Measurements from ENCODE around the gene PRKCE. TPM values are rescaled to one million over a fixed set of nuclear protein-coding genes. Genes with fewer than 3 reads are reported as not detected.
"Not testable (repeated sequence)": the region's sequence is repeated elsewhere in the genome, so short reads cannot be mapped to it uniquely, and the experiment has no call there.

PRKCE gene
- total and polyA plus RNA-seq, 2 donors (not counting 3 experiments of a cell fraction or from before 2014, with no cell fraction given): 27.9 to 33.9 TPM

DNA sequence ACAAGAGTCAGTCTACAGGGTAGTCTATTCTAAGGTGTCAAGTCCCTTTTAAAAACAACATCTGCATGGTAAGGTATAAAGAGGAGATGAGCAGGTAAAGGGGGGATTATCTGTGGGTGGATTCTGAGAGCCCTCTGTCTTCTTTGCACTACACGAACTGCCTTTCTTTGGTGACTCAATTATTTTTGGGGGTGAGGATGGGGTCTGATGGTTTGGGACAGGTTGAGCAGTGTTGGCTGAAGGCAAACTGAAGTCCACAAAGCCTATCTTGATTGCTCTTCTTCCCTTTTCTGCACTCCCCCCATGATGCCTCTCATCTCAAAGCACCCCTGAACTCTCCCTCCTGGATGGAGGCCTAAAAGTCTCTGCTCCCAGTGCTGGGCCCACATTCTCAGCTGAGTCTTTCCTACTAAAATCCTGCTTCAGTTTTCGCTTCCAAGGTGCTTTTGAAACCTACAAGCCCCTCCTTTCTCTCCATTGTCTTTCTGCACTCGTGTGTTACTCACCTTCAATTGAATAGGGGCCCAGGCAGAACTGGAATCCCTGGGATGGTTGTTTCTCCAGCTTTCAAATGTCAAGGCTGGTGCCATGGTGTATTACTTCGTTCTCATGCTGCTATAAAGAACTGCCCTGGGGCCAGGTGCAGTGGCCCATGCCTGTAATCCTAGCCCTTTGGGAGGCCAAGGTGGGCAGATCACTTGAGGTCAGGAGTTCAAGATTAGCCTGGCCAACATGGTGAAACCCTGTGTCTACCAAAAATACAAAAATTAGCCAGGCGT, 64.3 kb downstream of the PRKCE start:
- H3K9me3 ChIP-seq (replicated peaks; ENCODE audit: control insufficient read depth, insufficient read depth, low read length): no peaks in the 10 kb centered on the region
- ChIA-PET CTCF (no interaction called here), POLR2A (no interaction called here)
- no peaks in the 10 kb centered on the region for H3K36me3 ChIP-seq (ENCODE audit: control insufficient read depth in 2 of 2, extremely low read depth in 1 of 2, insufficient read depth in 2 of 2, low read length in 2 of 2)
- no peaks in the 10 kb centered on the region for H3K27me3 ChIP-seq (ENCODE audit: control insufficient read depth in 2 of 2, insufficient read depth in 2 of 2, low read length in 2 of 2)
- H3K9me1 ChIP-seq (replicated peaks; ENCODE audit: control insufficient read depth, extremely low read depth, insufficient read depth, low read length): no peaks in the 10 kb centered on the region
- H3K27ac ChIP-seq (ENCODE audit: insufficient read depth, low read depth, low read length): no peak overlapping the region
- FAIRE-seq: no peak
- no peaks in the 10 kb centered on the region for H3K4me1 ChIP-seq (ENCODE audit: control insufficient read depth, extremely low read depth, insufficient read depth, low read length)
- H3K4me3 ChIP-seq (replicated peaks in 1 of 3; ENCODE audit: insufficient read depth in 1 of 3, low read depth in 1 of 3, low read length in 3 of 3): no peak overlapping the region
- no TSS peak for BruUV-seq (replicated peaks)
- no peak for DNase-seq (ENCODE audit: low read depth, low spot score)
- no peak overlapping the region for H2AFZ ChIP-seq (ENCODE audit: low read depth, low read length)
- TF ChIP-seq JUN (IDR thresholded peaks at IDR 0.05; ENCODE audit: borderline replicate concordance, insufficient read depth, insufficient read length, low read depth): no peak
- TF ChIP-seq MAX (IDR thresholded peaks at IDR 0.05; ENCODE audit: insufficient read depth, insufficient read length): no peak
- no peak for TF ChIP-seq EZH2 (IDR thresholded peaks at IDR 0.05; ENCODE audit: borderline replicate concordance, low read depth, low read length, severe bottlenecking)
- no peak for TF ChIP-seq FOS (IDR thresholded peaks at IDR 0.05; ENCODE audit: borderline replicate concordance, insufficient read depth, low read length)
- no peak for TF ChIP-seq POLR2A (IDR thresholded peaks at IDR 0.05; ENCODE audit: low read depth, low read length)
- TF ChIP-seq GATA2 (IDR thresholded peaks at IDR 0.05; ENCODE audit: insufficient read depth, insufficient read length, low read depth, low read length): no peak
- TF ChIP-seq MYC (IDR thresholded peaks at IDR 0.05; ENCODE audit: low read depth, low read length): no peak
- TF ChIP-seq CTCF (IDR thresholded peaks at IDR 0.05; ENCODE audit: extremely low read depth in 1 of 2, insufficient read depth in 1 of 2, low read depth in 1 of 2, low read length in 2 of 2): no peak
- no peak for TF ChIP-seq POLR2AphosphoS5 (IDR thresholded peaks at IDR 0.05; ENCODE audit: insufficient read depth, low read depth, low read length)
- dilution Hi-C loops (cut with MboI; ENCODE audit: extremely low pct_ligation_motif_present, low sequenced_read_pairs): no loop called here
- no peaks in the 10 kb centered on the region for H3K79me2 ChIP-seq (ENCODE audit: control insufficient read depth, insufficient read depth, low read length)
- no peak overlapping the region for H3K4me2 ChIP-seq (ENCODE audit: insufficient read depth, low read length)
- no peak overlapping the region for H3K9ac ChIP-seq (replicated peaks; ENCODE audit: extremely low read depth, insufficient read depth, low read length)
- H4K20me1 ChIP-seq (replicated peaks; ENCODE audit: control insufficient read depth, extremely low read depth, insufficient read depth, low read length): no peaks in the 10 kb centered on the region
- intact Hi-C loops (cut with micrococcal nuclease): no loop called here

- H3K9me1 ChIP-seq (replicated peaks; ENCODE audit: control insufficient read depth, extremely low read depth, insufficient read depth, low read length); BruUV-seq (replicated peaks); H3K36me3 ChIP-seq (ENCODE audit: control insufficient read depth in 2 of 2, extremely low read depth in 1 of 2, insufficient read depth in 2 of 2, low read length in 2 of 2); FAIRE-seq; H3K27me3 ChIP-seq (ENCODE audit: control insufficient read depth in 2 of 2, insufficient read depth in 2 of 2, low read length in 2 of 2); H2AFZ ChIP-seq (ENCODE audit: low read depth, low read length); H3K9me3 ChIP-seq (replicated peaks; ENCODE audit: control insufficient read depth, insufficient read depth, low read length); H3K4me2 ChIP-seq (ENCODE audit: insufficient read depth, low read length); intact Hi-C loops (cut with micrococcal nuclease); H3K9ac ChIP-seq (replicated peaks; ENCODE audit: extremely low read depth, insufficient read depth, low read length); H3K79me2 ChIP-seq (ENCODE audit: control insufficient read depth, insufficient read depth, low read length); H3K27ac ChIP-seq (ENCODE audit: insufficient read depth, low read depth, low read length); DNase-seq (ENCODE audit: low read depth, low spot score); H3K4me1 ChIP-seq (ENCODE audit: control insufficient read depth, extremely low read depth, insufficient read depth, low read length); H3K4me3 ChIP-seq (replicated peaks in 1 of 3; ENCODE audit: insufficient read depth in 1 of 3, low read depth in 1 of 3, low read length in 3 of 3); POLR2A ChIA-PET; H4K20me1 ChIP-seq (replicated peaks; ENCODE audit: control insufficient read depth, extremely low read depth, insufficient read depth, low read length); dilution Hi-C loops (cut with MboI; ENCODE audit: extremely low pct_ligation_motif_present, low sequenced_read_pairs); CTCF ChIA-PET: not testable (repeated sequence)
These were observed 65.0 kb downstream of the PRKCE start for GRCh38 chr2:45716432-45716831.
